Esophagus (tissue), 2 donors: ENCODE data around the gene RRP1B. TPM values are rescaled to one million over a fixed set of nuclear protein-coding genes. Genes with fewer than 3 reads are reported as not detected.
A peak's percentile ranks its signal among the peaks of the same experiment; 100 is the strongest.

Experiments used
- H3K27ac ChIP-seq, 2 donors: one replicate each; pipeline ENCODE4 v1.5.1; 2013; ENCODE audit warnings: low read depth in 2 of 2, mild to moderate bottlenecking in 2 of 2, inconsistent platforms in 1 of 2, low read length in 1 of 2, moderate library complexity in 1 of 2
- H3K27me3 ChIP-seq, 2 donors: one replicate each; pipeline ENCODE4 v1.6.1; 2013; ENCODE audit warnings: low read length in 2 of 2, control low read depth in 1 of 2, mild to moderate bottlenecking in 1 of 2; ENCODE audit not compliant: insufficient read depth in 2 of 2, control insufficient read depth in 1 of 2
- H3K36me3 ChIP-seq, 2 donors: one replicate each; pipeline ENCODE4 v1.6.1; 2013; ENCODE audit warnings: low read length in 1 of 2; ENCODE audit not compliant: control insufficient read depth in 2 of 2, insufficient read depth in 2 of 2
- H3K4me1 ChIP-seq, 2 donors: one replicate each; pipeline ENCODE4 v1.6.1; 2013; ENCODE audit warnings: low read length in 1 of 2; ENCODE audit not compliant: control insufficient read depth in 2 of 2, insufficient read depth in 2 of 2
- H3K4me3 ChIP-seq, 2 donors: one replicate each; pipeline ENCODE4 v1.5.1; 2013; ENCODE audit warnings: low read length in 2 of 2, mild to moderate bottlenecking in 2 of 2, low read depth in 1 of 2, moderate library complexity in 1 of 2
- H3K9me3 ChIP-seq, 2 donors: one replicate each; pipeline ENCODE4 v1.6.1; 2013; ENCODE audit warnings: mild to moderate bottlenecking in 2 of 2, low read depth in 1 of 2, low read length in 1 of 2, moderate library complexity in 1 of 2; ENCODE audit not compliant: control insufficient read depth in 2 of 2, insufficient read depth in 1 of 2
- WGBS, 2 donors: extraction: QIAGEN DNeasy Blood & Tissue Kit; methylation state at CpG; one replicate each; pipeline ENCODE4 v1.1.7; 2013; 5-methylcytosine and 5-hydroxymethylcytosine counted together
- polyA plus RNA-seq, 2 donors: library from polyadenylated mRNA; stranded (reverse); fragments of 200-250 nt; gene quantifications; one replicate each; pipeline ENCODE4 v1.2.3, GENCODE V29; 2013
- donor health status: healthy with polysubstance abuse.
- donor health status: Bipolar disorder and iron deficiency.

Gene RRP1B
- polyA plus RNA-seq, 2 donors = 5.6 to 6.6 TPM

GRCh38 chr21:43639470-43640353 lies 19.6 kb upstream of the RRP1B start:
- WGBS, 2 donors = 66 to 70% methylated on average over 7 of the region's 7 CpGs
- Histone ChIP-seq H3K27ac (peak overlapping the region in 1 of 2 donors; percentile 13), H3K9me3 (no peaks in the 10 kb centered on the region), H3K4me1 (peaks cover 0 to 2% of the 10 kb centered on the region in 2 donors), H3K4me3 (no peak overlapping the region), H3K36me3 (no peaks in the 10 kb centered on the region), H3K27me3 (no peaks in the 10 kb centered on the region)

DNA sequence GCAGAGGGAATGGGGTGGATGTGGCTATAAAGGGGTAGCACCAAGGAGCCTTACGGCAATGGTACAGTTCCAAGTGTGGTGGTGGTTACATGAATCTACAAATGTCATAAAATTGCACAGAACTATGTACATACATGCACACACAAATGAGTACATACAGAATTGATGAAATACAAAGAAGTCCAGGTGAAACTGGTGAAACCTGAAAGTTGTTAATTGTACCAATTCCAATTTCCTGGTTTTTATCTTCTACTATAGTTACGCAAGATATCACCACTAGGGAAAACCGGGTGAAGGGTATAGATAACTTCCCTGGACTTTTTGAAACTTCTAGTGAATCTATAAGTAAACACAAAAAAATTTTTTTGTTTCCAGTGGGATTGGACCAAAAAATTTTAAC lies 19.0 kb upstream of the RRP1B start:
- Histone ChIP-seq H3K4me3 (no peak overlapping the region), H3K9me3 (no peaks in the 10 kb centered on the region), H3K36me3 (no peaks in the 10 kb centered on the region), H3K4me1 (peaks cover 0 to 2% of the 10 kb centered on the region in 2 donors), H3K27me3 (no peaks in the 10 kb centered on the region), H3K27ac (peak overlapping the region in 1 of 2 donors; percentile 13)
- WGBS, 2 donors = 54 to 64% methylated on average over 3 of the region's 3 CpGs

DNA sequence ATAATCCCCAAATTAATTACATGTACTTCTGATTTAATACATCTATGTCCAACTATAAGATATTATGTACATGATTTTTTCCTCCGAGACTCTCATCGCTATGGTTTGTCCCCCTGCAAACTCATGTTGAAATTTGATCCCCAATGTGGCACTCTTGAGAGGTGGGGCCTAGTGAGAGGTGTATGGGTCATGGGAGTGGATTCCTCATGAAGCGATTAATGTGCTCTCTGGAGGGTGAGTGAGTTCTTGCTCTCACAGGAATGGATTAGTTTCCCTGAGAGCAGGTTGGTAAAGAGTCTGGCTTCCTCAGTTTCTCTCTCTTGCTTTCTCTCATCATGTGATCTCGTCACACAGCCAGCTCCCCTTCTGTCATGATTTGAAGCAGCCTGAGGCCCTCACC lies 16.2 kb upstream of the RRP1B start:
- Histone ChIP-seq H3K36me3 (no peaks in the 10 kb centered on the region), H3K9me3 (no peaks in the 10 kb centered on the region), H3K4me1 (peaks cover 0 to 2% of the 10 kb centered on the region in 2 donors), H3K27ac (no peak overlapping the region), H3K27me3 (no peaks in the 10 kb centered on the region), H3K4me3 (no peak overlapping the region)
- 92 to 99% methylated on average over 4 of the region's 4 CpGs for WGBS, 2 donors

DNA sequence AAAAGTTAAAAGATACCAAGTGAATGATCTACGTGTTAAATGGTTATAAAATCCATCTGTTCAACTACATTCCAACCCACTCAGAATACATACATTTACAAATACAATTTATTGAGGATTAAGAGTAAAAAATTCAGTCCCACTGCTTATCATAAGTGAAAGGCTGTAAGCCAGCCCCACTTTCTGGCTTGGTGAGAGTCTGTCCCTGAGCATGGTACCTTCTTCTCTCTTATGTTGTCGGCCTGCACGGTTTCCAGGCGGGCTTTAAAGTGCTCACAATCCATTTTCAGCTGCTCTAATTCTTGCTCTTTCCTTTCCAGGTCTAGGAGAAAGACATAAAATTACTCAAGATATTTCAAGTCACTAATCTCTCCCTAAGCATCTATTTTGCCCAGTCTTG lies 15.3 kb upstream of the RRP1B start:
- Histone ChIP-seq H3K36me3 (no peaks in the 10 kb centered on the region), H3K27me3 (no peaks in the 10 kb centered on the region), H3K9me3 (no peaks in the 10 kb centered on the region), H3K4me3 (no peak overlapping the region), H3K27ac (no peak overlapping the region), H3K4me1 (peaks cover 0 to 2% of the 10 kb centered on the region in 2 donors)
- 87 to 92% methylated on average over 4 of the region's 4 CpGs for WGBS, 2 donors

DNA sequence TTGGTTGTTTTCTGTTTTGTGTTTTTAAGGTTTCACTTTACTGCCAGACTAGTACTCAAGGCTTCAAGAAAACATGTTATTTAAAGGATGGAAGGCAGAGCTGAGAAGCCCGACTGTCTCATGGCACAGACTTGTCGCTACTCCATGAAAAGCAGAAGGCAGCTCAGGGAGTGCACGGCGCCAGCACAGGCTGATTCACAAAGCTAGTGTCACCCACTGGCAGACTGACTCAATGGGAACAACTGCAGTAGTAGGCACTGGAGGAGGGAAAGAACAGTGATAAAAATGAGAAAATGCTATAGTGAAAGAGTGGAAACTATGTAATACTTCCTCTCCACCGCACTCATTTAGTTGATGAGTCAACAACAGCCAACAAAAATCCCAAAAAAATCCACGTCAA lies 14.8 kb upstream of the RRP1B start:
- Histone ChIP-seq H3K4me1 (peaks cover 0 to 2% of the 10 kb centered on the region in 2 donors), H3K36me3 (no peaks in the 10 kb centered on the region), H3K4me3 (no peak overlapping the region), H3K27me3 (no peaks in the 10 kb centered on the region), H3K27ac (no peak overlapping the region), H3K9me3 (no peaks in the 10 kb centered on the region)
- WGBS, 2 donors = 67 to 80% methylated on average over 6 of the region's 6 CpGs

- WGBS, 2 donors = 39% methylated on average over 12 of the region's 12 CpGs
- H3K9me3 ChIP-seq = no peaks in the 10 kb centered on the region
- H3K27ac ChIP-seq = no peak overlapping the region
- no peaks in the 10 kb centered on the region for H3K27me3 ChIP-seq
- H3K4me3 ChIP-seq = no peak overlapping the region
- H3K4me1 ChIP-seq = no peaks in the 10 kb centered on the region
- no peaks in the 10 kb centered on the region for H3K36me3 ChIP-seq
Measured at GRCh38 chr21:43645136-43645891, 14.0 kb upstream of the RRP1B start.

DNA sequence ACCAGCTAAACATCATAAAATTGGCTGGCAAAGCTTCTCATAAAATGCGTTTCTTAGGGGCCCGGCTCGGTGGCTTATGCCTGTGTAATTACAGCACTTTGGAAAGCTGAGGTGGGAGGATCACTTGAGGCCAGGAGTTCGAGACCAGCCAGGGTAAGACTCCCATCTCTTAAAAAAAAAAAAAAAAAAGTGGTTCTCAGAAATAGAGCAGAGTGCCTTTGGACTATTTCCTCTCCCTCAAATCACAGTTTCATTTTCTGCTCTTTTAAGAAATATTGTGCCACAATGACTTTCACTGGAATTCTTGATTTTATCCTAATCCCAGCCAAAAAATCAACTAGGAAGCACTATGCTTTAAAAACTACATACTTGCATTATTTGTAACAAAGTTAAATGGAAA lies 13.4 kb upstream of the RRP1B start:
- Histone ChIP-seq H3K4me3 (no peak overlapping the region), H3K36me3 (no peaks in the 10 kb centered on the region), H3K27ac (no peak overlapping the region), H3K4me1 (no peaks in the 10 kb centered on the region), H3K27me3 (no peaks in the 10 kb centered on the region), H3K9me3 (no peaks in the 10 kb centered on the region)
- 31 to 38% methylated on average over 4 of the region's 4 CpGs for WGBS, 2 donors

DNA sequence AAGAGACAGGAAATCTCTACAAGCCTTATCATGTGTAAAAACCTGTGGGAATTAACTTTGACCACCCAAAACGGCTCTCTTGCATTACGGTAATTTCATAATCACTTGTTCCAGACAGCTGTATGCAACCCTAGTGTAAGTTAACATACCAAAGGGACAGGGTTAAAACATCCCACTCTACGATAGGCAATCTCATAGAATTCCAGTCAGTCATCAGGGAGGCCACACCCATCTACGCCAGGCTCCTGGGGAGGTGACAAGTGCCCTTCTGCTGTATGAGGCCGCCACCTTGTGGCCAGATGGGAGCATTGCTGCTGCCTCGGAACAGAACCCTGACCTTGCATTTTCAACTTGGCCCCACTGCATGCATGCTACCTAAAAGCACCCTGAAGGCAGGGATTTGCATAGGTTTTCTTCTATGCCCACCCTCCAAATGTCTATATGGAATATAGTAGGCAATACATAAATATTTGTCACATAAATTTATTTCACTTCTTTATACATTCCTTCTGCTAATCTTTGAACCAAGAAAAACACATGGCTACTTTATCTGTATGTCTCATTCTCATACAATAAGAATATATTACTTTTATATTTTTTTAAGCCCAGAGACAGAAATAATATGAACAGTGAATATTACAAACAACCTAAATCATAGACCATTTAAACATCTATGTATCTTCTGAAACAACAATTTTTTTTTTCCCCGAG lies 12.7 kb upstream of the RRP1B start:
- Histone ChIP-seq H3K4me3 (no peak overlapping the region), H3K4me1 (no peaks in the 10 kb centered on the region), H3K9me3 (no peaks in the 10 kb centered on the region), H3K27me3 (no peaks in the 10 kb centered on the region), H3K36me3 (no peaks in the 10 kb centered on the region), H3K27ac (no peak overlapping the region)
- WGBS, 2 donors = 16 to 18% methylated on average over 7 of the region's 7 CpGs

- Histone ChIP-seq H3K9me3 (no peaks in the 10 kb centered on the region), H3K27me3 (no peaks in the 10 kb centered on the region), H3K36me3 (no peaks in the 10 kb centered on the region), H3K4me1 (no peaks in the 10 kb centered on the region), H3K4me3 (no peak overlapping the region), H3K27ac (no peak overlapping the region)
- WGBS, 2 donors = 73 to 77% methylated on average over 9 of the region's 9 CpGs
Measured at GRCh38 chr21:43648171-43648570, 11.2 kb upstream of the RRP1B start.
